ENCODE data around the gene LCP1. TPM values are rescaled to one million over a fixed set of nuclear protein-coding genes. Genes with fewer than 3 reads are reported as not detected.

LCP1 gene
- total and polyA plus RNA-seq, 2 of the 13 experiments (the other 11 are each of a cell fraction or from before 2014, with no cell fraction given), result 1.6 TPM

GRCh38 chr13:46119883-46120614, 61.9 kb downstream of the LCP1 start:
- Histone ChIP-seq H3K4me3 (replicated peaks in 1 of 3; ENCODE audit: insufficient read depth in 1 of 3, low read depth in 2 of 3, low read length in 3 of 3) (no peak overlapping the region), H2AFZ (ENCODE audit: low read length) (no peak overlapping the region), H4K20me1 (ENCODE audit: insufficient read depth, low read length) (no peaks in the 10 kb centered on the region), H3K27me3 (ENCODE audit: control insufficient read depth in 1 of 2, insufficient read depth in 2 of 2, low read length in 2 of 2) (no peaks in the 10 kb centered on the region), H3K27ac (ENCODE audit: extremely low read length, insufficient read depth, low read length) (no peak overlapping the region), H3K4me2 (ENCODE audit: low read depth, low read length) (no peak overlapping the region), H3K4me1 (ENCODE audit: insufficient read depth, low read length) (peaks cover 35% of the 10 kb centered on the region), H3K79me2 (ENCODE audit: insufficient read depth, low read length) (no peaks in the 10 kb centered on the region), H3K9ac (ENCODE audit: insufficient read depth, low read depth, low read length) (no peak overlapping the region), H3K36me3 (replicated peaks in 1 of 2; ENCODE audit: control insufficient read depth in 1 of 2, insufficient read depth in 2 of 2, low read length in 2 of 2) (no peaks in the 10 kb centered on the region), H3K9me3 (ENCODE audit: low read length) (no peaks in the 10 kb centered on the region)
- ChIA-PET POLR2A (no interaction called here), CTCF (ENCODE audit: low intra/inter-chr PET ratio, low total read pairs) (no interaction called here)
- TF ChIP-seq MAF1 (CRISPR knock-in tag; IDR thresholded peaks at IDR 0.05; ENCODE audit: borderline replicate concordance) (no peak), NFIB (CRISPR knock-in tag; IDR thresholded peaks at IDR 0.05; ENCODE audit: borderline replicate concordance) (no peak), ZNF282 (IDR thresholded peaks at IDR 0.05; ENCODE audit: partially characterized antibody) (no peak), ZNF274 (CRISPR knock-in tag; IDR thresholded peaks at IDR 0.05) (no peak), ZNF564 (CRISPR knock-in tag; IDR thresholded peaks at IDR 0.05) (no peak), MBNL3 (CRISPR knock-in tag; conservative IDR thresholded peaks at IDR 0.05) (no peak), ZNF816 (CRISPR knock-in tag; IDR thresholded peaks at IDR 0.05; ENCODE audit: borderline replicate concordance) (no peak), RBM22 (optimal IDR thresholded peaks at IDR 0.05; ENCODE audit: low read length) (no peak), ELK4 (CRISPR knock-in tag; IDR thresholded peaks at IDR 0.05; ENCODE audit: borderline replicate concordance) (no peak), ZSCAN12 (CRISPR knock-in tag; IDR thresholded peaks at IDR 0.05) (no peak), MED1 (CRISPR knock-in tag; IDR thresholded peaks at IDR 0.05) (no peak), ZBTB26 (CRISPR knock-in tag; IDR thresholded peaks at IDR 0.05; ENCODE audit: borderline replicate concordance) (no peak), ZNF280D (CRISPR knock-in tag; IDR thresholded peaks at IDR 0.05) (no peak)
- ATAC-seq, result no peak
- no TSS peak for BruUV-seq (replicated peaks)
- in situ Hi-C loops (cut with HindIII; ENCODE audit: extremely low pct_ligation_motif_present, low pct_unique_long_range_greater_than_20kb), result no loop called here
- intact Hi-C loops (cut with micrococcal nuclease; ENCODE audit: unreplicated experiment), result no loop called here
- no peak for FAIRE-seq
- 81% methylated on average over 6 of the region's 6 CpGs for WGBS (ENCODE audit: low lambda C conversion rate)
- DNase-seq (ENCODE audit: low spot score), result no peak
